ENCODE results near the gene BPIFB6.
A peak's percentile ranks its signal among the peaks of the same experiment; 100 is the strongest.

The BPIFB6 gene

GRCh38 chr20:33092361-33092760 lies 60.9 kb downstream of the BPIFB6 start:
- DNase-seq = peak in 1 of 2 experiments; percentile 19

- no peak for DNase-seq
Measured at GRCh38 chr20:33093074-33093473, 61.6 kb downstream of the BPIFB6 start.

DNA sequence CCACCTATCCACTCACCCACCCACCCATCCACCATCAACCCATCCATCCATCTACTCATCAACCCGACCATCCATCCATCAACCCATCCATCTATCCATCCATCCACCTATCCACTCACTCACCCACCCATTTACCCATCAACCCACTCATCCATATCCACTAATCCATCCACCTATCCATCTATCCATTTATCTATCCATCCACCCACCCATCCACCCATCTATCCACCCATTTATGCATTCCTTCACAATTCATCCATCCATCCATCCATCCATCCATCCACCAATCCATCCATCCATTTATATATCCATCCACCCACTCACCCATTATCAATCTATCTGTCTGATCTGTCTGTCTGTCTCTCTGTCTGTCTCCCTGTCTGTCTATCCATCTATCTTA lies 62.1 kb downstream of the BPIFB6 start:
- no peak for DNase-seq
